ENCODE data around the gene GRK7.
A peak's percentile ranks its signal among the peaks of the same experiment; 100 is the strongest.

GRCh38 chr3:141729240-141729639 is 34.0 kb upstream of the GRK7 start:
- TF ChIP-seq CTCF (conservative IDR thresholded peaks at IDR 0.05; ENCODE audit: low read depth, low read length) = 0 out of 2 replicates have a peak, but pooled peaks have one; percentile 19
- TF ChIP-seq EZH2 (IDR thresholded peaks at IDR 0.05; ENCODE audit: borderline replicate concordance, low read depth, low read length, poor library complexity, severe bottlenecking) = no peak
